M059J (cell line): Measurements from ENCODE around the gene DPP7. TPM values are rescaled to one million over a fixed set of nuclear protein-coding genes. Genes with fewer than 3 reads are reported as not detected.
"Not testable (repeated sequence)": the region's sequence is repeated elsewhere in the genome, so short reads cannot be mapped to it uniquely, and the experiment has no call there.

Experiments used
- DNase-seq: peaks from one replicate; pipeline ENCODE4 v3.0.0-alpha.2; 2012; ENCODE audit warnings: low read depth
- total RNA-seq: library from RNA; depleted of rRNA; stranded (reverse); fragments of >200 nt; shearing (Covaris generic); gene quantifications from 2 replicates; pipeline ENCODE4 v1.2.3, GENCODE V29; 2014; rRNA removed

DPP7 gene
- total RNA-seq, 1 experiment from 2014 or later = 30.0 TPM

DNA sequence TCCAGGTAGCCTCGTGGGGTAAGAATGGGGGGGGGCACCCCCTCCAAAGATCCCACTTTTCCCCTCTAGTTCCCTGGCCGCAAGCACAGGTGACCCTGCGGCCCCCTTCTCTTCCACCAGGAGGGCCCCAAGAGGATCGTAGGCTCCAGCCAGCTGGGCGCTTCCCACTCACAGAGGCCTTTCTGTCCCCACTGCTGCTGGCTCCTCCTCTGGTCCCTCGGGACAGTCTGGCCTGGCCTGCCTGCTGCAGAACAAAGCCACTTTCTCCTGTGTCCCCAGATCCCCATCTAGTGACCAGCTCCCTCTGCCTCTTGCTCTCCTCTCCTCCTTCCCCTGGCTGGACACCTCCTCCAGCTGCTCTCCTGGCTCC lies 43.6 kb downstream of the DPP7 start:
- DNase-seq = peak; percentile 35

DNA sequence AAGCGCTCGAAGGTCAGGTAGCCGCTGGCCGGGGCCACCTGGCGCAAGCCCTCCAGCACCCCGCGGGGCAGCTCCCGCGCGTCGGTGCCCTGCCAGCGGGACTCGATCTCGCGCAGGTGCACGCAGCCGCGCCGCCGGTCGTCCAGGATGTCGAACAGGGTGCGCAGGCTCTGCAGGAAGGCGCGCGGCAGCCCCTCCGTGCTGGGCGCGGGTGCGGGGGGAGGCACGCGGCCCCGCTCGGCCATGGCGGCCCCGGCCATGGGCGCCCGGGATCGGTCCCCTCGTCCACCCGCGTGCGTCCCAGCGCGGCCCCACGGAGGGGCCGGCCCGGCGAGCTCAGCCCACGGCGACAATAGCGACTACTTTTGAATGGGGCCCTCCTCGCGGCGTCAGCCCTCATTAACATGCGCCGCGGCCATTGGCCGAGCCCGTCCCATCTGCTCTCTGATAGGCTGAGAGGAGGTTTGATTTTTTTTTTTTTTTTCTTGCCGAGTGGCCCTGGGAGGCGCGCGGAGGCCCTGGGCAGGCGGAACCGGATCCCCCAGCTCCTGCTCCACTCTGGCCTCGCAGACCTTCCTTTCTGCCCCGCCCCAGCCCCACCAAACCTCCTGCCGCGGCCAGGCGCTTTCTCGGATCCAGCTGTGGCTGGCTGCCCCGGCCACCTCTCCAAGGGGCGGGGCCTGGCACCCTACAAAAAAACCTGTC lies 44.2 kb downstream of the DPP7 start, which contains the start of gene SAPCD2:
TSS of gene SAPCD2 (minus strand) at position 357 of the 705 bp plus-strand sequence. CDS start at position 260, 97 bp downstream.
- peak; percentile 91 for DNase-seq

GRCh38 chr9:137069508-137070091 lies 44.9 kb downstream of the DPP7 start:
- no peak for DNase-seq

- no peak for DNase-seq
These were observed 45.7 kb downstream of the DPP7 start for GRCh38 chr9:137068539-137069507.

DNA sequence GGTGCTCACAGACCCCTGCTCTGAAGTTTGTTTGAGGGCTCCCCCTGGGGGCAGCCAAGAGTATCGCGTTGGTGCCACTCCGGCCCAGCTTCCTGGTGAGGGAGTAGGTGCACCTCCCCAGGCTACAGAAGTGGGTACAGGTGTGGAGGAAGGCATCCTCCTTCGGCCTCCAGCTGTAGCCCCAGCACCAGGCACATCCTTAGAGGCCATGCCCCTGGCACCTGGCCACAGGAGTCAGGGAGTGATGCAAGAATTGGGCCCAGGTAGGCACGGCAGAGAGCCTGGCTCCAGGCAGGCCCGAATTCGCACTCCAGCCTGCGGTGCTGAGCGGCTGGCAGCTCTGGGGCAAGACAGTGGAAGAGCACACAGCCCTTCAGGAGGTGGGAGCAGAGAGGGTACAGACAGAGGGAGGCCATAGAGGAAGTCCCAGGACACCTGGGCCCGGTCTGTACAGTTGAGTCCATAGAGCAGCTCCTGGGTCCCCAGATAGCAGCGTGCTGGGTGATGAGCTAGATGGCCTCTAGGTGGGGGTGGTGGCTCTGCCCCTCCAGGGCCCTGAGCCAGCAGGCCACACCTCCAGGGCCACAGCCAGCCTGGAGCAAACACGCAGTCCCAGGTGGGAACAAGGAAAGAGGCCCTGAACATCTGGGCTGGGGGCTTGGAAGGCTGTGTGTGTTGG lies 46.5 kb downstream of the DPP7 start:
- DNase-seq = peak; percentile 76

- DNase-seq = no peak
These were observed 48.3 kb downstream of the DPP7 start for GRCh38 chr9:137066096-137066861.

- no peak for DNase-seq
These were observed 49.1 kb downstream of the DPP7 start for GRCh38 chr9:137065336-137065967.

DNA sequence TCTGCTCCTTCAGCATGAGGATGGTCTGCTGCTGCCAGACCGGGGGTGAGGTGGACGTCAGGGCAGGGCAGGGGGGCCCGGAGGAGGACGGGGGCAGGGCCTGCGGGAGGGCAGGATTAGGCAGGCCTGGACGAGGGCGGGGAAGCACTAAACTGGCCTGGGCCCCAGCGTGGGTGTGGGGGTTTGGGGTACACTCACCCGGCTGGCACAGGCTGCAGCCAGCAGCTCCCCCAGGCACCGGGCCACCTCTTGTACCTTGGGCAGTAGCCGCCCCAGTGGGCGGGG lies 49.7 kb downstream of the DPP7 start:
- no peak for DNase-seq

GRCh38 chr9:137064027-137064879 lies 50.3 kb downstream of the DPP7 start:
- DNase-seq = peak; percentile 55

DNA sequence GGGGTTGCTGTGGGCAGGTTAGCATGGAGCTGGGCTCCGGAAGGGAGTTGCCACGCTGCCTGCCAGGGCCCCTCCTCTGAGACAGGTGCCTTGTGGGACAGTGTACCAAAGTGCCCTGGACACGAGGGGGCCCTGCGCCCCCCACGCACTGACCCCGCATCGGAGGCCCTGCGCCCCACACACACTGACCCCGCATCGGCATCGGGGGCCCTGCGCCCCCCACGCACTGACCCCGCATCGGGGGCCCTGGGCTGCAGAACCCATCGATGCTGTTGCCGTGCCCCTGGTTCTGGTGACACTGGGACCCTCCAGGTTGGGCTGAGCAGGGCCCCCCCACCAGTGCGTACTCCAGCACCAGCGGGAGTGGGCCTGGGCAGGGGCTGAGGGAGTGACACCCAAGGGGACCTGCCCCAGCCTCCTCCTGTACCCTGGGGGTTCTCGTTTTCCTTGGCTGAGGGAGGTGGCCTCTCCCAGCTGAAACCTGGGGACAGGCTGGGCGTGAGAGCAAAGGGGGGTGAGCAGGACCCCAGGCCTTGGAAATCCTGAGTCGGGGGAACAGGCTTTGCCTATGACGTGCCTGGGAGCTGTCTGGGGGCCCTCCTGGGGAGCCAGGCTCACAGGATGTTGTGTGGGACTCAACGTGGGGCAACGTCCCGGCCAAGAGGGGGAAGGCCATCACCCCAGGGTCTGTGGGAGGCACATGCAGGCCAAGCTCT lies 51.1 kb downstream of the DPP7 start:
- no peak for DNase-seq

DNA sequence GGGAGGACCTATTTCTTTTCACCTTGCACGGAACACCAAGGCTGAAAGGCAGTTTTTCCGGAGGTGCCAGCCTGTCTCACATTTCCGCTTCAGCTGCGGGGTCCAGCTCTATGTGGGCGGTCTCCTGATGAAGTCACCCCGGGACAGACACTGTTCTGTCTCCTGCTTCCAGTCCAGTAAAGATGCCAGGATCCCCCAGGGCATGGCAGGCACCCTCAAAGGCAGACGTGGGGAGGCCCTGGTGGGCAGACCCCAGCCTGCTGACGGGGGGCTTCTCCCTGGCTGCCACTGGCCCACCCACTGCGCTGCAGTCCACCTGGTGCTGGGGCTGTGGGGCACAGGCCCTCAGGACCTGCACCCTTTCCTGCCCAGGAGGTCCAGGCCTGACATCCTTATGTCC lies 51.7 kb downstream of the DPP7 start:
- not testable (repeated sequence) for DNase-seq

GRCh38 chr9:137062384-137062783 lies 52.1 kb downstream of the DPP7 start:
- no peak for DNase-seq

Other genes with a start within 250 kb of the DPP7 start
- gene EDF1, start 248.4 kb downstream of the DPP7 start, total RNA-seq = 567 and 587 TPM in 2 replicates
- 13.6 and 26.8 TPM in 2 replicates for gene TRAF2, start 228.2 kb downstream of the DPP7 start, total RNA-seq
- gene FBXW5, start 170.0 kb downstream of the DPP7 start, total RNA-seq = 78.4 and 117 TPM in 2 replicates
- gene C8G, start 169.5 kb downstream of the DPP7 start, total RNA-seq = 0.89 TPM in 1 of 2 replicates, not detected in the other
- gene LCN12, start 162.5 kb downstream of the DPP7 start, total RNA-seq = 1.2 TPM in 1 of 2 replicates, not detected in the other
- gene PTGDS, start 137.2 kb downstream of the DPP7 start, total RNA-seq = not detected in 2 replicates
- gene LCNL1, start 131.7 kb downstream of the DPP7 start, total RNA-seq = not detected in 2 replicates
- gene PAXX, start 122.3 kb downstream of the DPP7 start, total RNA-seq = 53.1 and 59.0 TPM in 2 replicates
- 11.0 and 18.9 TPM in 2 replicates for gene CLIC3, start 118.2 kb downstream of the DPP7 start, total RNA-seq
- 9.2 and 10.2 TPM in 2 replicates for gene ABCA2, start 86.5 kb downstream of the DPP7 start, total RNA-seq
- not detected in 2 replicates for gene FUT7, start 82.6 kb downstream of the DPP7 start, total RNA-seq
- 8.2 and 10.7 TPM in 2 replicates for gene NPDC1, start 68.6 kb downstream of the DPP7 start, total RNA-seq
- gene ENTPD2, start 60.7 kb downstream of the DPP7 start, total RNA-seq = not detected in 2 replicates
- 11.8 and 28.5 TPM in 2 replicates for gene SAPCD2, start 44.2 kb downstream of the DPP7 start, total RNA-seq
- gene UAP1L1, start 37.2 kb downstream of the DPP7 start, total RNA-seq = 6.7 and 12.9 TPM in 2 replicates
- 86.8 and 145 TPM in 2 replicates for gene MAN1B1, start 27.7 kb downstream of the DPP7 start, total RNA-seq
- not detected in 2 replicates for gene GRIN1, start 24.4 kb upstream of the DPP7 start, total RNA-seq
- gene LRRC26, start 55.3 kb upstream of the DPP7 start, total RNA-seq = not detected in 2 replicates
- not detected in 2 replicates for gene TMEM210, start 57.3 kb upstream of the DPP7 start, total RNA-seq
- 8.6 and 17.6 TPM in 2 replicates for gene ANAPC2, start 73.8 kb upstream of the DPP7 start, total RNA-seq
- gene SSNA1, start 73.9 kb upstream of the DPP7 start, total RNA-seq = 99.7 and 110 TPM in 2 replicates
- 4.5 and 8.5 TPM in 2 replicates for gene TPRN, start 86.0 kb upstream of the DPP7 start, total RNA-seq
- gene TMEM203, start 90.9 kb upstream of the DPP7 start, total RNA-seq = 68.2 and 68.9 TPM in 2 replicates
- gene NDOR1, start 91.0 kb upstream of the DPP7 start, total RNA-seq = 14.9 and 17.6 TPM in 2 replicates
- 0.39 TPM in 1 of 2 replicates, not detected in the other for gene RNF208, start 107.5 kb upstream of the DPP7 start, total RNA-seq
- 0.44 and 1.0 TPM in 2 replicates for gene CYSRT1, start 110.4 kb upstream of the DPP7 start, total RNA-seq
- not detected in 2 replicates for gene RNF224, start 112.8 kb upstream of the DPP7 start, total RNA-seq
- gene SLC34A3, start 116.2 kb upstream of the DPP7 start, total RNA-seq = 0.10 TPM in 1 of 2 replicates, not detected in the other
- gene TUBB4B, start 126.6 kb upstream of the DPP7 start, total RNA-seq = 273 and 381 TPM in 2 replicates
- not detected in 2 replicates for gene STPG3, start 136.6 kb upstream of the DPP7 start, total RNA-seq
- gene NELFB, start 140.6 kb upstream of the DPP7 start, total RNA-seq = 41.8 and 73.9 TPM in 2 replicates
- 1.7 TPM in 2 replicates for gene TOR4A, start 163.0 kb upstream of the DPP7 start, total RNA-seq
- not detected in 2 replicates for gene NRARP, start 187.5 kb upstream of the DPP7 start, total RNA-seq